Spinal cord (tissue), 10 donors: ENCODE measurements around the gene CRYBG3. TPM values are rescaled to one million over a fixed set of nuclear protein-coding genes. Genes with fewer than 3 reads are reported as not detected.

ENCODE experiments used
- DNase-seq, 6 donors: peaks; one replicate each; pipeline versions ENCODE4 v3.0.0 to v3.0.0-alpha.2; 2013 to 2015; ENCODE audit warnings: low spot score in 6 of 6, low read depth in 4 of 6
- H3K27ac ChIP-seq: one replicate; pipeline ENCODE4 v1.5.1; 2013; ENCODE audit warnings: low read depth, low read length, control low read depth
- H3K27me3 ChIP-seq: one replicate; pipeline ENCODE4 v1.6.1; 2013; ENCODE audit warnings: low read length; ENCODE audit not compliant: control insufficient read depth, insufficient read depth
- H3K36me3 ChIP-seq: one replicate; pipeline ENCODE4 v1.6.1; 2013; ENCODE audit warnings: low read length; ENCODE audit not compliant: control insufficient read depth, insufficient read depth
- H3K4me1 ChIP-seq: one replicate; pipeline ENCODE4 v1.6.1; 2013; ENCODE audit warnings: low read length; ENCODE audit not compliant: control insufficient read depth, insufficient read depth
- H3K4me3 ChIP-seq: one replicate; pipeline ENCODE4 v1.5.1; 2013; ENCODE audit warnings: low read depth, low read length, control low read depth
- H3K9me3 ChIP-seq: one replicate; pipeline ENCODE4 v1.6.1; 2013; ENCODE audit warnings: low read length; ENCODE audit not compliant: control insufficient read depth, insufficient read depth
- WGBS: methylation state at CpG from one replicate; pipeline ENCODE4 v1.1.5; 2013; ENCODE audit warnings: missing lambda C conversion rate; ENCODE audit not compliant: insufficient coverage; 5-methylcytosine and 5-hydroxymethylcytosine counted together
- polyA plus RNA-seq, 2 donors: library from polyadenylated mRNA; unstranded; fragments of 120-200 nt; gene quantifications; one replicate each; pipeline ENCODE4 v1.2.1, GENCODE V29; 2013; ENCODE audit not compliant: insufficient read length in 2 of 2
- total RNA-seq, 2 donors: library from RNA; depleted of rRNA in 1 of 2; stranded (reverse); fragments of 120-200 nt in 1 of 2; fragments of >200 nt in 1 of 2; gene quantifications; one replicate each; pipeline versions ENCODE4 v1.2.3 to v1.2.4, GENCODE V29; 2013 to 2014
- donor health status: healthy.

CRYBG3 gene
- total and polyA plus RNA-seq, 4 donors = 7.7 to 30.6 (median 19.6) TPM

DNA sequence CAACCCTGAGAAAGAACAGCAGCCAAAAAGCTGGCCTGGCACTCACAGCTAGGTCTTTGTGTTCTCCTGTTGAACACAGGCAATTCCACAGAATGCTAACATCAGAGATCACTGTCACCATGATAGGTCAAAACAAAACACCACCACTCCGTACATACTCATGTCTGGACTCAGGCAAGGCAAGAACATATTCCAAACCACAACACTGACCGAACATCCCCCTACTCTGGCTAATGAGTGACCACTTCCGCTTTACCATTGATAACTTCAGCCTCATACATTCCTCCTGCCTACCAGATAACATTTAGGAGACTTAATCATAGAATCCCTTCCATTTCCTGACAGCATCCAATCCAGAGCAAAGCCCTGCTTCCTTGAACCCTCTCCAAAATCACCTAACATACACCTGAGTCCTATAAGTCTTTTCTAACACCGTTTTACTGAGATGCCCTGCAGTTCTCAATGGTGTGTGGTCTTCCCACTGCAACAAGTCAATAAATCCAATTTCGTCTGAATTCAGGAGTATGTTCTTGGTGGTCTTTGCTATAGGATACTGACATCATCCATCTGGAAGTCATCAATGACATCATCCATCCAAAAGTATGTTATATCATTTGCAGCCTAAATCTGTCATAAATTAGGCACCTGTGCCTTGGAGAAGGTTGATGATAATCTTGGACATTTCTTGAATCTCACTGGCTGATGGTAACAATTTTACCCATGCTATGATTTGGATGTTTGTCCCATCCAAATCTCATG lies 126.7 kb downstream of the CRYBG3 start:
- Histone ChIP-seq H3K27me3 (no peaks in the 10 kb centered on the region), H3K9me3 (no peaks in the 10 kb centered on the region), H3K4me3 (no peak overlapping the region), H3K4me1 (no peaks in the 10 kb centered on the region), H3K36me3 (no peaks in the 10 kb centered on the region), H3K27ac (no peak overlapping the region)
- DNase-seq = no peak
- 89% methylated on average over 3 of the region's 5 CpGs for WGBS

DNA sequence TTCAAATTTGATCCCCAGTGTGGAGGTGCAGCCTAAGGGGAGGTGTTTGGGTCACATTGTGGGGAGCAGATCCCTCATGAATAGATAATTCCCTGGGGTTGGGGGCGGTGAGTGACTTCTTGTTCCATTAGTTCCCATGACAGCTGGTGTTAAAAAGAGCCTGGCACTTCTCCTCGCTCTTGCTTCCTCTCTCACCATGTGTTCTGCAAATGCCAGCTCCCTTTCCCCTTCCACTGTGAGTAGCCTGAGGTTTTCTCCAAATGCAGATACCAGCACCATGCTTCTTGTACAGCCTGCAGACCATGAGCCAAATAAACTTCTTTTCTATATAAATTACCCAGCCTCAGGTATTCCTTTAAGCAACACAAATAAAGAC lies 127.3 kb downstream of the CRYBG3 start:
- no peaks in the 10 kb centered on the region for H3K27me3 ChIP-seq
- no peak overlapping the region for H3K4me3 ChIP-seq
- H3K4me1 ChIP-seq = no peaks in the 10 kb centered on the region
- DNase-seq = no peak
- no peak overlapping the region for H3K27ac ChIP-seq
- H3K9me3 ChIP-seq = no peaks in the 10 kb centered on the region
- H3K36me3 ChIP-seq = peaks cover 2% of the 10 kb centered on the region
- 56% methylated on average over 1 of the region's 2 CpGs for WGBS

DNA sequence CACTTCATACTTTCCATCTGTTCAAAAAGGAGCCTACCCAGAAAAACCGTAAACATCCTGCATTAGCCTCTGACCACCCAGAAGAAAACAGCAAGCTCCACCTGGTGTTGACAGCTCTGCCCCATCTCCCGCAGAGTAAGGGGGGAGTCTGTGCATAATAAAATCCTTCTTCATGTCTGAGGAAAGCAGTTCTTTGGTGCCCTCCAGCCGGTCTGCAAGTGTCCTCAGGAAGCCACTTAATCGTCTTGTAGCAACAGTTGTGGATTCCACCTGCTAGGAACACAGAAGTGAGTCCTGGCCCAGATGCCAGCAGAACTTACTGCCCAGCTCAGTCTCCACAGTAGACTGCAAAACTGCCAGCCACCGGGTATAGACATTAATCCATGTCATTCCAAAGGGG lies 127.9 kb downstream of the CRYBG3 start:
- Histone ChIP-seq H3K36me3 (peaks cover 4% of the 10 kb centered on the region), H3K9me3 (no peaks in the 10 kb centered on the region), H3K27ac (no peak overlapping the region), H3K4me3 (no peak overlapping the region), H3K27me3 (no peaks in the 10 kb centered on the region), H3K4me1 (no peaks in the 10 kb centered on the region)
- WGBS = 33% methylated on average over 2 of the region's 5 CpGs
- no peak for DNase-seq

DNA sequence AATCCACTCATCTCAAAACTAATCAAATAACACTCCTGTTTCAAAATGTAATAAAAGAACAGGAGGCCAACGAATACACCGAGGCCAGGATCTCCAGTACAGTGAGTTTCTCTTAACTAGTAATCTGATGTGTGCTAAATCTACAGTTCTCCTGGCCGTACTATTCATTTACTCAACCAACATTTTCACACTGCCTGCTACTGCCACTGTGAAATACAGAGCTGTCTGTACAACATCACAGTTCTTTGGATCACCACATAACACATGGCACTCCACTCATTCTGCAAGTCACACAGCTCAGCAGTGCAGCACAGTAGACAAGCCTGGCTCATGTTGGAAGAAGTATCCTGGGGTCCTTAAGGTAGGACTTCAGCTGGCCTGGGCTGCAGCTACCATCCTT lies 128.5 kb downstream of the CRYBG3 start:
- Histone ChIP-seq H3K36me3 (peaks cover 4% of the 10 kb centered on the region), H3K27ac (no peak overlapping the region)
- WGBS = 80% methylated on average over 1 of the region's 3 CpGs

DNA sequence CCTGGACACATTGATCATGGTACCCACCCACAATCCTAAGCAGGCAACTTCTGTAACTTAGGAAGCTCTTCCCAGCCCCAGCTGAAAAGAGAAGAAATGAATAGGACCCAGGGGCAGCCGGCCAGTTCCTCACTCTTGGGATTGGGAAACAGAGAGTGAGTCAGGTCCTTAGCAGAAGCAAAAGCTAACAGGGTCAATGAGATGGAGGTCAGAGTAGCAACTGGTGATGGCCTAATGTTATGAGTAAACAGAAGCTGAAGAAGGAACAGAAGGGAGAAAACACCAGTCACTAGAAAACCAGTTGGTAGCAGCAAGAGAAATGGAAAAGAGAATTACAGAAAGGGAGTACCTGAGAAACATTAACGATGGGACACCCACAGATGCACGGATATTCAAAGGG lies 130.5 kb downstream of the CRYBG3 start:
- Histone ChIP-seq H3K36me3 (peaks cover 7% of the 10 kb centered on the region), H3K9me3 (no peaks in the 10 kb centered on the region), H3K27me3 (no peaks in the 10 kb centered on the region), H3K4me3 (no peak overlapping the region), H3K27ac (no peak overlapping the region), H3K4me1 (no peaks in the 10 kb centered on the region)
- WGBS = 100% methylated on average over 3 of the region's 3 CpGs
- DNase-seq = no peak

More for the DNA sequence above, 128.5 kb downstream of the CRYBG3 start:
- DNase-seq = no peak
- Histone ChIP-seq H3K9me3 (no peaks in the 10 kb centered on the region), H3K27me3 (no peaks in the 10 kb centered on the region), H3K4me3 (no peak overlapping the region), H3K4me1 (no peaks in the 10 kb centered on the region)

DNA sequence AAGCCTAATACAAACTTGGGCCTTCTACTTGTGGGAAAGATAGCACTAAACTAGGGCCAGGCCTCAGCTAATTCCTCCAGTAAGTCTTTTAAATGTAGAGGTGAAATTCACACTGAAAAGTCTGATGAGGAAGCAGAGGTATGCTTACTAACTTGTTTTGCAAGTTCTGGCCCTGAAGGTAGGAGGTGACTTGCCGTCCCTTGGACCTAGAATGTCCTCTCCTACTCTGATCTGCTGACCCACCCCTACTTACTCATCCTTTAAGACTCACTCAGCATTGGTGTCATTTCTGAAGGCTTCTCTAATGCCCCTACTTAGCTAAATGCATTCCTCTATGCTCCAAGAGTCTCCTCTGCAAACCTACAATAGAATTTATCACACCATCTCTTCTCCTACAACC lies 131.1 kb downstream of the CRYBG3 start:
- WGBS = 90% methylated on average over 1 of the region's 1 CpG
- no peak overlapping the region for H3K27ac ChIP-seq
- no peaks in the 10 kb centered on the region for H3K27me3 ChIP-seq
- H3K36me3 ChIP-seq = peaks cover 7% of the 10 kb centered on the region
- no peaks in the 10 kb centered on the region for H3K4me1 ChIP-seq
- H3K4me3 ChIP-seq = no peak overlapping the region
- no peaks in the 10 kb centered on the region for H3K9me3 ChIP-seq
- DNase-seq = no peak

DNA sequence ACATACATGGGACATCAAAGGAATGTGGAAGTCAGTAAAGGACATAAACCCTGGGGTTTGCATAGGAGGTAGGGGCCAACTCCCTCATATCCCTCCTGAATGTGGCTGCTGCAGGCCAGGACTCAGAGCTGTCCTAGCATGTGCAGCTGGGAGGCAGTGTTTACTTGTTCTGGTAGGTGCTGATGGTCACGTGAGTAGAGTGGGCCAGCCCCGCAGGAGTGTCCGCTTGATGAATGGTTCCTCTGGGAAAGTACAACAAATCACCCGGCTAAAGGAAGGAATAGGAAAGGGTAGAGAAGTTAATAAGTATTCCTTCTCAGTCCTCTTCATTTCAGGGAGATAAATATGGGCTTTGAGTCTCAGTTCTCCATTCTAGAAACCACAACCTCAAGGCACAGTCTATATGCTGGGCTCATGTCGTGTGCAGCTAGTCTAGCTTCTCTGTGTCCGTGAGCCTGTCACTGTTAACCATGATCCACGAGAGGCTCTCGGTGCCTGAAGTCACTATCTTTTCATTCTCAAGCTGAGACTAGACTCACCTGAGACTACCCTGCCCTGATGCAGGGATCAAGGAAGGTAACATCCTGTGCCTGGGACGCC lies 132.5 kb downstream of the CRYBG3 start:
- Histone ChIP-seq H3K27ac (no peak overlapping the region), H3K4me3 (no peak overlapping the region), H3K36me3 (peaks cover 13% of the 10 kb centered on the region), H3K4me1 (no peaks in the 10 kb centered on the region), H3K27me3 (no peaks in the 10 kb centered on the region), H3K9me3 (no peaks in the 10 kb centered on the region)
- WGBS = 86% methylated on average over 7 of the region's 9 CpGs
- DNase-seq = no peak

DNA sequence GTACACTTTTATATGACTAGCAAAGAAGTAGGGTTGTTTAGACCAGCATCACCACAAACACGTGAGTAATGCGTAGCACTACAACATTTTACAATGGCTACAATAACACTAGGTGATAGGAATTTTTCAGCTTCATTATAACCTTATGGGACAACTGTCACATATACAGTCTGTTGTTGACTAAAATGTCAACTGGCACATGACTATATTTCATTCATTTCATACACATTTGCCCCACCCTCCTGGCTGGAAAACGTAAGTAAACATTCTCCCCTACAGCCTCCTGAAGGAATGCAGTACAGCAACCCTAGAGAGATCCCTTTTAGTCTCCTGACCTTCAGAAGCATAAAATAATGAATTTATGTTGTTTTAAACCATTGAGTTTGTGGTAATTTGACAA lies 134.2 kb downstream of the CRYBG3 start:
- Histone ChIP-seq H3K36me3 (peaks cover 14% of the 10 kb centered on the region), H3K9me3 (no peaks in the 10 kb centered on the region), H3K27ac (no peak overlapping the region), H3K4me3 (no peak overlapping the region), H3K4me1 (no peaks in the 10 kb centered on the region), H3K27me3 (no peaks in the 10 kb centered on the region)
- no peak for DNase-seq
- no CpG with 5 or more reads among the region's 3 CpGs for WGBS

DNA sequence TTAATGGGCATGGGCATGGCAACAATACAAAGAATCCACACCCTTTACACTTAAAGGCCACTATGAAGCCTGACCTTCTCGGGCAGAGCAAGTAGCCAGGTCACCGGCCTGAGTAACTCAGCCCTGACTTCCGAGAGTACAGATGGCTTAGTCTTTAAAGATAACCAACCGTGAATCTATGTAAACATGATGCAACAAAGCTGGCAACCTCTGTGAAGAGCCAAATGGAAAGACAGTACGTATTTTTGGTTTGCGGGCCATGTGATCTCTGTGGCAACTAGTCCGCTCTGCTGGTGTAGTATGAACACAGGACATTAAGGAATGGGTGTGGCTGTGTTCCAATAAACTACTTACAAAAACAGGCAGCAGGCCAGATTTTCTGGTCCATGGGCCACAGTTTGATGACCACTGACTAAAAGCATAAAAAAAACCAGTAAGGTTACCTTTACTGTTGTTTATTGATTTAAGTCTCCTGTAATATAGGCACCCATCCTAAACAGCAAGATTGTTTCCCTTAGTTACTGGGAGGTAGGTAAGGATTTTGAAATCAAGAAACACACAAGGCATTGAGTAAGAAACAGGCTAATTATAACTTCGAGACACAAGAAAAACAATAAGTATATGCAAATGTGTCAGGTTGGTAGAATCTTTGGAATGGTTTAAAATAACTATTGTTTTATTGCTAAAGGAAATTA lies 136.0 kb downstream of the CRYBG3 start:
- WGBS = 89% methylated on average over 6 of the region's 8 CpGs
- no peaks in the 10 kb centered on the region for H3K9me3 ChIP-seq
- DNase-seq = no peak

More for the DNA sequence above, 136.0 kb downstream of the CRYBG3 start:
- Histone ChIP-seq H3K4me1 (no peaks in the 10 kb centered on the region), H3K4me3 (no peak overlapping the region), H3K27ac (no peak overlapping the region), H3K36me3 (peaks cover 14% of the 10 kb centered on the region), H3K27me3 (no peaks in the 10 kb centered on the region)
